ENCODE data around the gene NFIB. TPM values are rescaled to one million over a fixed set of nuclear protein-coding genes. Genes with fewer than 3 reads are reported as not detected.

NFIB gene
- total RNA-seq, 1 donor from 2014 or later = 11.6 TPM

DNA sequence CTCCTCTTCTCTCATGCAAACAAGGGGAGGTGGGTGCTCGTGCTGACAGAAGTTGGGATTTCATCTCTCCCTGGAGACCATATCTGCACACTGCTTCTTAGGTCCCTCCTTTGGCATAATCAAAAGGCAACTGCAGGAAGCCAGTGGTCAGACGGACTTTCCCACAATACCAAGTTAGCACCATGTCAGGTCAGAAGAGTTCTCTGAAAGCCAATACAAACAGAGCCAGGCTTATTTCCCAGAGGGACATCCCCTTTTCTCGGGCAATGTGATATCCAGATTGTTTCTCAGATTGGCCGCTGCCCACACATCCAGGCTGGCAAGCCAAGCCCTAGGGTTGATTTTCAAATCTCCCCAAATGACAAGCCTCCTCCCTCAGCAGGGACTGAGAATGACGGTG lies 241.1 kb downstream of the NFIB start:
- DNase-seq (ENCODE audit: low read depth) = no peak
- Histone ChIP-seq H3K27me3 (ENCODE audit: control insufficient read depth, insufficient read depth, low read length) (no peaks in the 10 kb centered on the region), H3K36me3 (ENCODE audit: control insufficient read depth, insufficient read depth, low read length) (no peaks in the 10 kb centered on the region), H3K4me3 (ENCODE audit: low read depth, low read length) (no peak overlapping the region)
- TF ChIP-seq, protein P1, sequence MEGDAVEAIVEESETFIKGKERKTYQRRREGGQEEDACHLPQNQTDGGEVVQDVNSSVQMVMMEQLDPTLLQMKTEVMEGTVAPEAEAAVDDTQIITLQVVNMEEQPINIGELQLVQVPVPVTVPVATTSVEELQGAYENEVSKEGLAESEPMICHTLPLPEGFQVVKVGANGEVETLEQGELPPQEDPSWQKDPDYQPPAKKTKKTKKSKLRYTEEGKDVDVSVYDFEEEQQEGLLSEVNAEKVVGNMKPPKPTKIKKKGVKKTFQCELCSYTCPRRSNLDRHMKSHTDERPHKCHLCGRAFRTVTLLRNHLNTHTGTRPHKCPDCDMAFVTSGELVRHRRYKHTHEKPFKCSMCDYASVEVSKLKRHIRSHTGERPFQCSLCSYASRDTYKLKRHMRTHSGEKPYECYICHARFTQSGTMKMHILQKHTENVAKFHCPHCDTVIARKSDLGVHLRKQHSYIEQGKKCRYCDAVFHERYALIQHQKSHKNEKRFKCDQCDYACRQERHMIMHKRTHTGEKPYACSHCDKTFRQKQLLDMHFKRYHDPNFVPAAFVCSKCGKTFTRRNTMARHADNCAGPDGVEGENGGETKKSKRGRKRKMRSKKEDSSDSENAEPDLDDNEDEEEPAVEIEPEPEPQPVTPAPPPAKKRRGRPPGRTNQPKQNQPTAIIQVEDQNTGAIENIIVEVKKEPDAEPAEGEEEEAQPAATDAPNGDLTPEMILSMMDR (IDR thresholded peaks at IDR 0.05; ENCODE audit: insufficient read depth, low read length, severe bottlenecking) = no peak
- FAIRE-seq = no peak

DNA sequence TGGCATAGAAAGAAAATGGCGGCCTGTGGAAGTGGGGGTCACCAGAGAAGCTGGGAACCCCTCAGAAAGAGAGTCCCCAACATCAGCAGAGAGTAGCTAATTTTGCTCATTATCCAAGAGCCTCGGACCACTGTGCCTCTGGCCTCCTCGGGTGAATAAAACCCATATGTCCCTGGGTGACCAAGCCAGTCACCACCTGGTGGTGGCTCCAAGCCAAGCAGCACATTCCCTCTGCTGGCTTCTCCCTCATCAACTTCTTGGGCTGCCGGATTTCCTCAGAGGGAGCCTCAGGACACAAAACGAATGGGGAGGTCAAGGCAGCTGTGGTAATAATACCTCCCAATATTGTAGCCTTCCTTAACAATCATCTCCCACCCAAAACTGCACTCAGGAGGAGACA lies 242.5 kb downstream of the NFIB start:
- no peak for DNase-seq (ENCODE audit: low read depth)
- Histone ChIP-seq H3K36me3 (ENCODE audit: control insufficient read depth, insufficient read depth, low read length) (no peaks in the 10 kb centered on the region), H3K27me3 (ENCODE audit: control insufficient read depth, insufficient read depth, low read length) (no peaks in the 10 kb centered on the region), H3K4me3 (ENCODE audit: low read depth, low read length) (no peak overlapping the region)
- FAIRE-seq = no peak
- TF ChIP-seq, protein P1 (IDR thresholded peaks at IDR 0.05; ENCODE audit: insufficient read depth, low read length, severe bottlenecking) = no peak

DNA sequence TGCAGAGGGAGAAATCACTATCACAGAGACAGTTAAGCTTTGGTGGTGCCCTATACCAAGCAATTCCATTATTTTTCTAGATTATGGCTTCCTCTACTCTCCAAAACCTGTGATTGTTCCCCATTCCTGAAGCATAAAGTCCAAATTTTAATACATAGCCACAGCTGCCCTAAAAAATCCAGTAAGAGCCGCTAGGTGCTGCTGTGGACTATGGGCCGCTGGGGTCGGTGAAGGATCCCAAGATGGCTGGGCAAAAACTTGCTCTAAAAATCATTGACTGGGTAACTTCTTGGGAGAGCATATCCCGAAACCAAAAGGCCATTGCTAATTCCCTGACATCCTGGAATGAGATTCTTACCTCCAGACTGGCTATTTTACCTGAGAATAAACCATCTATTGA lies 245.3 kb downstream of the NFIB start:
- FAIRE-seq = no peak

DNA sequence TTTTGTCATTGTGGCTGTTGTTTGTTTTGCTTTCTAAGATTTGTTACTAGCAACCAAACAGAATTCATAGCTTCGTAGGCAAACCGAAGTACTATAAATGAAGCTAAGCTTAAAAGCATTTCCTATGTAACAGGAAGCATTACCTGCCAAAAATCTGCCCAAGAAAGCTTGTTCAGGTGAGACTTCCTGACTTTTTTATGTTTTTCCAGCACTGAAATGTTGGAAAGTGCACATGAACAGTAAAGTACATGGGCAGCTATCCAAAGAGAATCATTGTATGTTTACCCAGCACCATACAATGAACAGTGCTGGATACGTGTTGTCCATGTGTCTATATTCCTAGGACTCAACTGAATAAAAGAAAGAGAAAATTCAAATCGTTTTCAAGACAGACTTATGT lies 247.1 kb downstream of the NFIB start:
- TF ChIP-seq, protein P1 (IDR thresholded peaks at IDR 0.05; ENCODE audit: insufficient read depth, low read length, severe bottlenecking) = no peak
- FAIRE-seq = no peak

More for the DNA sequence above, 245.3 kb downstream of the NFIB start:
- Histone ChIP-seq H3K27me3 (ENCODE audit: control insufficient read depth, insufficient read depth, low read length) (no peaks in the 10 kb centered on the region), H3K4me3 (ENCODE audit: low read depth, low read length) (no peak overlapping the region), H3K36me3 (ENCODE audit: control insufficient read depth, insufficient read depth, low read length) (no peaks in the 10 kb centered on the region)
- no peak for DNase-seq (ENCODE audit: low read depth)
- TF ChIP-seq, protein P1 (IDR thresholded peaks at IDR 0.05; ENCODE audit: insufficient read depth, low read length, severe bottlenecking) = no peak

DNA sequence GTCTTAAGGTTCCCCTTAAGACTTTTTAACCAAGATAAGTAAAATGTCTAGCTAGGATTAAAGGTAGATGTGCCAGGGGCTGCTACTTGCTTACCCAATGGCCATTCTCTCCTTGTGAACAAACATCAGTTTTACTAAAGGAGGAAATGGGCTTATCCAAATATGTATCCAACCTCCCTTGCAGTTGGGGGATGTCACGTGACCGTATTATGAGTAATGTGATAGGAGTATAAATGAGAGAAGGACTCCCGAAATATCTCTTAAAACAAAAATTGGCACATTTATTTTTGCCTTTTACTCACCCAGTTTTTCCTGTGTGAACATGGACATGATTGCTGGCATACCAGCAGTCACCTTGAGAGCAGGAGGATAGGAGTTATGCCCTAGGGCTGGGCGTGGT lies 247.9 kb downstream of the NFIB start:
- DNase-seq (ENCODE audit: low read depth) (no peak), FAIRE-seq (no peak)
- no peaks in the 10 kb centered on the region for H3K27me3 ChIP-seq (ENCODE audit: control insufficient read depth, insufficient read depth, low read length)
- H3K36me3 ChIP-seq (ENCODE audit: control insufficient read depth, insufficient read depth, low read length) = no peaks in the 10 kb centered on the region
- H3K4me3 ChIP-seq (ENCODE audit: low read depth, low read length) = no peak overlapping the region
- TF ChIP-seq, protein P1 (IDR thresholded peaks at IDR 0.05; ENCODE audit: insufficient read depth, low read length, severe bottlenecking) = no peak

More for the DNA sequence above, 247.1 kb downstream of the NFIB start:
- no peaks in the 10 kb centered on the region for H3K36me3 ChIP-seq (ENCODE audit: control insufficient read depth, insufficient read depth, low read length)
- peak; percentile 55 for DNase-seq (ENCODE audit: low read depth)
- no peaks in the 10 kb centered on the region for H3K27me3 ChIP-seq (ENCODE audit: control insufficient read depth, insufficient read depth, low read length)
- H3K4me3 ChIP-seq (ENCODE audit: low read depth, low read length) = no peak overlapping the region

DNA sequence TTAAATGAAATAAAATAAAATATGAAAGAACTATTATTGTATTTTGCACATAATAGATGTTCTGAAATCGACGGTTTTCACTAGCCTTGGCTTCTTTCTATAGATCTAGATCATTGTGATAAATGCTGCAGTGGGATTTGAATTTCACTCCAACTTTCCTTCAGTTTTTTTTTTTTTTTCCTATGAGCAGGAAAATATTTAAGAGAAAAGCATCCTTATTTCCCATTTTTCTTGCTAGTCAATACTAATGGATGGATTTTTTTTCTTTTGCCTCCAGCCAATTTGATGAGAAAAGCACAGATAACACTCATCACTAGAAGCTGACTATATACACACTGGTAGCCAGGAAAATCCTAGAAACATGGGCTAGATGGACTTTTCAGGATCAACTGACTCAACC lies 249.0 kb downstream of the NFIB start:
- DNase-seq (ENCODE audit: low read depth) = no peak
- no peaks in the 10 kb centered on the region for H3K36me3 ChIP-seq (ENCODE audit: control insufficient read depth, insufficient read depth, low read length)
- TF ChIP-seq, protein P1 (IDR thresholded peaks at IDR 0.05; ENCODE audit: insufficient read depth, low read length, severe bottlenecking) = no peak
- FAIRE-seq = no peak
- no peaks in the 10 kb centered on the region for H3K27me3 ChIP-seq (ENCODE audit: control insufficient read depth, insufficient read depth, low read length)
- H3K4me3 ChIP-seq (ENCODE audit: low read depth, low read length) = no peak overlapping the region

All from bronchial epithelial cell (primary cell).